B cell (primary cell): ENCODE measurements around the gene PTCD1. TPM values are rescaled to one million over a fixed set of nuclear protein-coding genes. Genes with fewer than 3 reads are reported as not detected.

Experiments
- ATAC-seq: fragments of 200-7000 bp; cut with Tn5 transposase; one replicate; pipeline ENCODE4 v1.10.0; 2021; ENCODE audit warnings: low read depth, mild to moderate bottlenecking, moderate number of reproducible peaks, moderate library complexity
- CTCF ChIA-PET: fragments of 350-600 bp; sonication (Branson Sonifier 250); formaldehyde crosslinking; loops from one replicate; lab custom pipeline; 2021; ENCODE audit warnings: antibody characterized with exemption, inconsistent platforms; lab: Charles Lee
- POLR2A ChIA-PET: fragments of 350-600 bp; sonication (Branson Sonifier 250); formaldehyde crosslinking; loops from one replicate; lab custom pipeline; 2021; ENCODE audit warnings: antibody characterized with exemption; lab: Charles Lee
- DNase-seq: peaks from one replicate; pipeline ENCODE4 v3.0.0; 2013
- H2AFZ ChIP-seq: 2 replicates; pipeline ENCODE4 v1.6.1; 2012; ENCODE audit warnings: mild to moderate bottlenecking, low read depth, low read length; ENCODE audit not compliant: insufficient read depth, poor library complexity, severe bottlenecking
- H3K27ac ChIP-seq, 2 donors: 1 replicate in 1 of 2; 2 replicates in 1 of 2; pipeline ENCODE4 v1.5.1; 2012 to 2013; ENCODE audit warnings: low read length in 2 of 2, mild to moderate bottlenecking in 2 of 2, moderate library complexity in 1 of 2
- H3K27me3 ChIP-seq, 4 experiments: fragments of 200-600 bp in 1 of 4; sonication (generic) in 1 of 4; replicated peaks in 1 of 4; 1 replicate in 2 of 4; 2 replicates in 2 of 4; pipeline versions ENCODE4 v1.6.1 to v1.7.0; 2013 to 2016; ENCODE audit warnings: low read length in 3 of 4, mild to moderate bottlenecking in 2 of 4, mixed read lengths in 1 of 4, moderate library complexity in 1 of 4; ENCODE audit not compliant: insufficient read depth in 4 of 4, control insufficient read depth in 3 of 4; ENCODE audit errors: control extremely low read depth in 1 of 4
- H3K36me3 ChIP-seq, 2 experiments: replicated peaks in 1 of 2; 1 replicate in 1 of 2; 2 replicates in 1 of 2; pipeline versions ENCODE4 v1.6.1 to v1.7.1; 2013; ENCODE audit warnings: low read length in 1 of 2; ENCODE audit not compliant: insufficient read depth in 2 of 2, control insufficient read depth in 1 of 2; ENCODE audit errors: control extremely low read depth in 1 of 2, extremely low read depth in 1 of 2
- H3K4me1 ChIP-seq, 2 donors: fragments of 200-600 bp in 1 of 2; sonication (generic) in 1 of 2; 1 replicate in 1 of 2; 2 replicates in 1 of 2; pipeline versions ENCODE4 v1.5.1 to v1.6.1; 2013 to 2017; ENCODE audit warnings: low read length in 2 of 2; ENCODE audit not compliant: control insufficient read depth in 2 of 2, insufficient read depth in 2 of 2
- H3K4me2 ChIP-seq: replicated peaks from 2 replicates; pipeline ENCODE3; 2012; ENCODE audit warnings: mild to moderate bottlenecking, low read depth, low read length; ENCODE audit not compliant: poor library complexity, severe bottlenecking
- H3K4me3 ChIP-seq, 5 experiments: fragments of 200-600 bp in 1 of 5; sonication (generic) in 1 of 5; 1 replicate in 3 of 5; 2 replicates in 2 of 5; pipeline versions ENCODE4 v1.5.1 to v1.7.0; 2011 to 2016; ENCODE audit warnings: low read length in 4 of 5, mild to moderate bottlenecking in 4 of 5, low read depth in 2 of 5, control low read depth in 1 of 5, moderate library complexity in 1 of 5; ENCODE audit not compliant: insufficient read depth in 1 of 5; ENCODE audit errors: control extremely low read depth in 1 of 5, extremely low read depth in 1 of 5
- H3K79me2 ChIP-seq: fragments of 200-600 bp; sonication (generic); one replicate; pipeline ENCODE4 v1.6.0; 2016; ENCODE audit warnings: low read length; ENCODE audit not compliant: control insufficient read depth, insufficient read depth
- H3K9ac ChIP-seq: fragments of 200-600 bp; sonication (generic); 2 replicates; pipeline ENCODE4 v1.6.1; 2017; ENCODE audit warnings: mild to moderate bottlenecking, low read length, moderate library complexity
- H3K9me3 ChIP-seq, 3 donors: one replicate each; pipeline versions ENCODE4 v1.6.1 to v1.7.1; 2013; ENCODE audit warnings: low read length in 2 of 3; ENCODE audit not compliant: control insufficient read depth in 2 of 3, insufficient read depth in 1 of 3; ENCODE audit errors: control extremely low read depth in 1 of 3
- H4K20me1 ChIP-seq: 2 replicates; pipeline ENCODE4 v1.6.0; 2012; ENCODE audit warnings: mild to moderate bottlenecking, low read length; ENCODE audit not compliant: insufficient read depth, control insufficient read depth, poor library complexity, severe bottlenecking
- H3K27ac Mint-ChIP-seq: one replicate; pipeline ENCODE4 v1.8.0; 2021; ENCODE audit warnings: mixed read lengths
- H3K27me3 Mint-ChIP-seq: one replicate; pipeline ENCODE4 v1.8.0; 2021; ENCODE audit warnings: mixed read lengths
- H3K4me1 Mint-ChIP-seq: one replicate; pipeline ENCODE4 v1.8.0; 2021; ENCODE audit warnings: mixed read lengths
- H3K4me3 Mint-ChIP-seq: one replicate; pipeline ENCODE4 v1.8.0; 2021; ENCODE audit warnings: mixed read lengths
- H3K9me3 Mint-ChIP-seq: one replicate; pipeline ENCODE4 v1.8.0; 2022; ENCODE audit warnings: mixed read lengths; ENCODE audit not compliant: insufficient read depth
- EZH2 ChIP-seq: IDR thresholded peaks from 2 replicates; pipeline ENCODE4 v1.6.1; 2012; ENCODE audit warnings: borderline replicate concordance, low read depth, mild to moderate bottlenecking, moderate library complexity, low read length; ENCODE audit not compliant: insufficient read depth, poor library complexity, severe bottlenecking
- WGBS: methylation state at CpG from one replicate; pipeline ENCODE4 v1.1.5; 2013; ENCODE audit warnings: missing lambda C conversion rate; ENCODE audit not compliant: insufficient coverage; 5-methylcytosine and 5-hydroxymethylcytosine counted together
- intact Hi-C: fragments of 100-400 bp; cut with micrococcal nuclease; formaldehyde crosslinking; loops from one replicate; pipeline ENCODE4 v1.10.0; 2022
- polyA plus RNA-seq: library from polyadenylated mRNA; depleted of rRNA; stranded (reverse); fragments of >200 nt; gene quantifications from 2 replicates; pipeline ENCODE4 v1.2.3, GENCODE V29; 2012
- total RNA-seq, 2 donors: library from RNA; stranded (reverse); fragments of 120-200 nt in 1 of 2; gene quantifications; 1 replicate in 1 of 2; 2 replicates in 1 of 2; pipeline versions ENCODE4 v1.2.3 to v1.2.4, GENCODE V29; 2013 to 2022
- TF ChIP-seq, protein P1 (sequence below): fragments of 200-600 bp; IDR thresholded peaks from one replicate; pipeline ENCODE4 v1.8.0; 2022; ENCODE audit warnings: antibody characterized with exemption, mild to moderate bottlenecking

The PTCD1 gene
- total and polyA plus RNA-seq, 2 donors (not counting 1 experiment from before 2014, with no cell fraction given): 9.7 to 14.8 TPM

GRCh38 chr7:99456288-99456687, 17.7 kb upstream of the PTCD1 start:
- intact Hi-C loops: no loop called here
- CTCF ChIA-PET: no interaction called here

DNA sequence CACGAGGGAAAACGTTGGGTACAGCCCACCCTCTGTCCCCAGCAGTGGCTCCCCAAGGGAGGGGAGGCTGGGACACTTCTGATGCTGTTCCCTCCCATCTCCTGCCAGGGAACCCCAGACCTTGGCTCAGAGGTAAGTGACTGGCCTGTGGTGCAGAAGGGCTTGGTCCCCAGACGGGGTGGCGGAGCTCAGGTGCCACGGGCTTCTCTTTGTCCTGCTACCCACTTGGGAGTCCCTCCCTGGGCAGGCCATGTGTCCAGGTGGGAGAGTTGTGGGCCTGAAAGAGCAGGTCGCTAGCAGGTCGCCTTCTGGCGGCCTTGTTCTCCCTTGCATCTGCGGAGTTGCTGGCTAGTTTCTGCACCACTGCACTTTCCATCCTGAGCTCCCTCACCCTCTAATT, 17.3 kb upstream of the PTCD1 start:
- H2AFZ ChIP-seq: no peak overlapping the region
- intact Hi-C loops: no loop called here
- H3K79me2 ChIP-seq: peaks cover 47% of the 10 kb centered on the region
- no peak overlapping the region for H3K27ac ChIP-seq
- Mint-ChIP-seq H3K27me3 (no peaks in the 10 kb centered on the region), H3K9me3 (no peaks in the 10 kb centered on the region), H3K27ac (no peak overlapping the region), H3K4me3 (no peak overlapping the region), H3K4me1 (peaks cover 7% of the 10 kb centered on the region)
- no peaks in the 10 kb centered on the region for H3K4me1 ChIP-seq
- H3K4me3 ChIP-seq: no peak overlapping the region
- TF ChIP-seq, protein P1, sequence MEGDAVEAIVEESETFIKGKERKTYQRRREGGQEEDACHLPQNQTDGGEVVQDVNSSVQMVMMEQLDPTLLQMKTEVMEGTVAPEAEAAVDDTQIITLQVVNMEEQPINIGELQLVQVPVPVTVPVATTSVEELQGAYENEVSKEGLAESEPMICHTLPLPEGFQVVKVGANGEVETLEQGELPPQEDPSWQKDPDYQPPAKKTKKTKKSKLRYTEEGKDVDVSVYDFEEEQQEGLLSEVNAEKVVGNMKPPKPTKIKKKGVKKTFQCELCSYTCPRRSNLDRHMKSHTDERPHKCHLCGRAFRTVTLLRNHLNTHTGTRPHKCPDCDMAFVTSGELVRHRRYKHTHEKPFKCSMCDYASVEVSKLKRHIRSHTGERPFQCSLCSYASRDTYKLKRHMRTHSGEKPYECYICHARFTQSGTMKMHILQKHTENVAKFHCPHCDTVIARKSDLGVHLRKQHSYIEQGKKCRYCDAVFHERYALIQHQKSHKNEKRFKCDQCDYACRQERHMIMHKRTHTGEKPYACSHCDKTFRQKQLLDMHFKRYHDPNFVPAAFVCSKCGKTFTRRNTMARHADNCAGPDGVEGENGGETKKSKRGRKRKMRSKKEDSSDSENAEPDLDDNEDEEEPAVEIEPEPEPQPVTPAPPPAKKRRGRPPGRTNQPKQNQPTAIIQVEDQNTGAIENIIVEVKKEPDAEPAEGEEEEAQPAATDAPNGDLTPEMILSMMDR: no peak
- no peak for TF ChIP-seq EZH2
- H3K9me3 ChIP-seq: no peaks in the 10 kb centered on the region
- 84% methylated on average over 5 of the region's 9 CpGs for WGBS
- no peak overlapping the region for H3K9ac ChIP-seq
- no peak for DNase-seq
- no peaks in the 10 kb centered on the region for H3K27me3 ChIP-seq
- no peak for ATAC-seq
- H3K4me2 ChIP-seq: no peak overlapping the region
- CTCF ChIA-PET: interaction anchor here (0.5 kb wide), 1 partner anchor 496 kb away, joined by 3 read pairs; no protein-coding TSS in a partner anchor
- H3K36me3 ChIP-seq: peaks cover 0 to 61% of the 10 kb centered on the region in 2 experiments
- POLR2A ChIA-PET: no interaction called here
- peaks cover 45% of the 10 kb centered on the region for H4K20me1 ChIP-seq

More at GRCh38 chr7:99456288-99456687, 17.7 kb upstream of the PTCD1 start:
- H3K27ac ChIP-seq: no peak overlapping the region
- TF ChIP-seq, protein P1: no peak
- TF ChIP-seq EZH2: no peak
- H3K27me3 Mint-ChIP-seq: no peaks in the 10 kb centered on the region
- H3K9ac ChIP-seq: no peak overlapping the region
- 93% methylated on average over 12 of the region's 13 CpGs for WGBS
- ATAC-seq (no peak), DNase-seq (no peak)
- no peak overlapping the region for H3K4me3 ChIP-seq
- H3K36me3 ChIP-seq: peaks cover 0 to 58% of the 10 kb centered on the region in 2 experiments
- no peaks in the 10 kb centered on the region for H3K4me1 ChIP-seq
- H3K27me3 ChIP-seq: no peaks in the 10 kb centered on the region
- H3K9me3 ChIP-seq: no peaks in the 10 kb centered on the region
- H3K4me2 ChIP-seq: no peak overlapping the region
- H2AFZ ChIP-seq: no peak overlapping the region
- peaks cover 49% of the 10 kb centered on the region for H4K20me1 ChIP-seq
- peaks cover 7% of the 10 kb centered on the region for H3K4me1 Mint-ChIP-seq
- peaks cover 51% of the 10 kb centered on the region for H3K79me2 ChIP-seq
- H3K9me3 Mint-ChIP-seq: no peaks in the 10 kb centered on the region
- H3K27ac Mint-ChIP-seq: no peak overlapping the region
- no peak overlapping the region for H3K4me3 Mint-ChIP-seq
- POLR2A ChIA-PET: no interaction called here
